ENCODE data around the gene ANKRD60. TPM values are rescaled to one million over a fixed set of nuclear protein-coding genes. Genes with fewer than 3 reads are reported as not detected.

Gene ANKRD60, protein sequence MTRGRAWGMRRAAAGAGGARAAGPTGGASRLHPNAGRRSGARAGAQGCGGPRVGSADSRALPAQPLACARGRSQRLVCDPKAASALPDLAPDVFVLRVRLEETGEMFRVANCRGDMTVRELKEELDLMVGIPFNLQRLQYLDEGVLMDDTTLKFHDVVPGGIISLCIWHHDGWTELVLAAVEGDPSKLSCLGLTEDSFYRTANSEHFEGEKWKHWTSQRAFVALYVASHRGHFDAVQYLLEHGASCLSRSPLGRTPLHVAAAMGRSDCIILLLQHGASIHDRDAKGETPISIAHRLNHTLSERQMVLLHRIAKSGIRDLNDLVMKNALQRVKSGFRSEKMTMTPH
- total RNA-seq: not detected

DNA sequence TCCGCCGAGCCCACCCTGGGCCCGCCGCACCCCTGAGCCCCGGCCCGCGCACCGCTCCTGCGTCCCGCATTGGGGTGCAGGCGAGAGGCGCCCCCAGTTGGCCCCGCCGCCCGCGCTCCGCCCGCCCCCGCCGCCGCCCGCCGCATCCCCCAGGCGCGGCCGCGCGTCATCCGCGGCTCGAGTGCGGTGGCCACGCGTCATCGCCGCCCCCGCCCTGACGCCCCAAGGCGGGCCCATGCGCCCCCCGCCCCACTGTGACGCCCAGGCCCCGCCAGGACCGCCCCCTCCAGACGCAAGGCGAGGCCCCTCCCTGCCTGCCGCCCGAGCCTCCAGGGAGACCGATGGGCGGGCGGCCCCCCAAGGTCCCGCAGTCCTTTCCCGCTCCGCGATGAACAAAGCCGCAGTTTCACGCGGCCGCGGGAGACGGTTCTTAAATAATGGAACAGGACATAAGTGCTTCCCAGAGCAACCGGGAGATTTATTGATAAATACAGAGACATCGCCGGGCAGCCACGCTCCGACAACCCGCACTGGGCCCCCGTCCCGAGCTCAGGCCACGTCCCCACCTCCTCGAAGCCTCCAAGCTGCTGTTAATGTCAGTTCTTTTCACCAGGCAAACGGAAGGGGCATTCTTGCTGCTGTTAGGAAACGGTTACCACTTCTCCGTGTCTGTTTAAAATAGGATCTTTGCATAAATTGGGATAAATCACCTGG lies at the start of gene ANKRD60:
Gene ANKRD60 (minus strand): TSS at position 170 of the 714 bp plus-strand sequence. CDS start 0 bp downstream, at position 170.

Other genes with a start within 250 kb of the ANKRD60 start
- gene RAB22A, start 81.1 kb upstream of the ANKRD60 start, total RNA-seq: 10 to 100 TPM; 16.3 to 16.4 TPM
- gene VAPB, start 160.6 kb upstream of the ANKRD60 start, total RNA-seq: 10 to 100 TPM; 27.4 to 30.6 TPM

Data from activated naive CD4-positive, alpha-beta T cell treated with anti-CD3 and anti-CD28 coated beads, Interleukin-2, amount 10 ng/mL, durations not matched to agents 5 hours and 36 hours (primary cell).